ENCODE measurements around the gene GALNS. TPM values are rescaled to one million over a fixed set of nuclear protein-coding genes. Genes with fewer than 3 reads are reported as not detected.

The GALNS gene
- total and polyA plus RNA-seq, 2 of the 13 experiments (the other 11 are each of a cell fraction or from before 2014, with no cell fraction given), result 9.2 to 9.8 TPM

DNA sequence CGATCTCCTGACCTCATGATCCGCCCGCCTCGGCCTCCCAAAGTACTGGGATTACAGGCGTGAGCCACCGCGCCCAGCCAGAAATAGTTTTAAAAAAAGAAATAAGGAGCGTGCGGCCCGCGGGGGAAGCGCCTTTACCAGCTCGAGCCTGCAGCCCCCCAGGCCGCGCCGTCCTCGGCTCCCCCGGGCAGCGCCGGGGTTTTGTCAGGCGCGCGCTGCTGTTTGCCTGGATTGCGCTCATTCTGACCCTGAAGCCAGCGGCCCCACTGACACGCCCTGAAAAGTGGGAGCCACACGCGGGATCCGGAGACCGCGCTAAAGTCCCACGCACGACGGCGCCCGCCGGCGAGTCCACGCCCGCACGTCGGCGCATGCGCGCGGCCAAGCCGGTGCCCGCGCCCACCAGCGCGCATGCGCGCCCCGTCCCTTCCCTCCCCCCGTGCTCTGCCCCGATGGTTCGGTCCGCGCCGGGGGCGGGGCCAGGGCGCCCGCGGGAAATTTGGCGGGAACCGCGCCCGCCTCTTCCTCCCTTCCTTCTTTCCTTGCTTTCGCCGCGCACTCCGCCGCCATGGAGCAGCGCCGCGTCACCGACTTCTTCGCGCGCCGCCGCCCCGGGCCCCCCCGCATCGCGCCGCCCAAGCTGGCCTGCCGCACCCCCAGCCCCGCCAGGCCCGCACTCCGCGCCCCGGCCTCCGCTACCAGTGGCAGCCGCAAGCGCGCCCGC lies 53.3 kb downstream of the GALNS start, which contains the start of gene CDT1 (continued):
- TF ChIP-seq PHB2 (IDR thresholded peaks at IDR 0.05; ENCODE audit: partially characterized antibody) (no peak), ZNF205 (CRISPR knock-in tag; IDR thresholded peaks at IDR 0.05) (no peak; the same call in 1 of the 2 replicates), ZNF614 (CRISPR knock-in tag; IDR thresholded peaks at IDR 0.05; ENCODE audit: borderline replicate concordance) (no peak), MYNN (CRISPR knock-in tag; IDR thresholded peaks at IDR 0.05; ENCODE audit: low read depth) (no peak), NCOA5 (CRISPR knock-in tag; IDR thresholded peaks at IDR 0.05) (no peak), ATM (IDR thresholded peaks at IDR 0.05; ENCODE audit: borderline replicate concordance) (no peak), ZNF776 (CRISPR knock-in tag; IDR thresholded peaks at IDR 0.05) (peak; percentile 87), MLLT10 (CRISPR knock-in tag; IDR thresholded peaks at IDR 0.05) (no peak), ZFP36L1 (CRISPR knock-in tag; IDR thresholded peaks at IDR 0.05) (peak; percentile 85; the same call in 1 of the 2 replicates), RXRA (CRISPR knock-in tag; IDR thresholded peaks at IDR 0.05) (no peak)
- TF ChIP-seq, protein P1, sequence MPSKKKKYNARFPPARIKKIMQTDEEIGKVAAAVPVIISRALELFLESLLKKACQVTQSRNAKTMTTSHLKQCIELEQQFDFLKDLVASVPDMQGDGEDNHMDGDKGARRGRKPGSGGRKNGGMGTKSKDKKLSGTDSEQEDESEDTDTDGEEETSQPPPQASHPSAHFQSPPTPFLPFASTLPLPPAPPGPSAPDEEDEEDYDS (CRISPR knock-in tag; IDR thresholded peaks at IDR 0.05), result no peak
- TF ChIP-seq, protein P2, sequence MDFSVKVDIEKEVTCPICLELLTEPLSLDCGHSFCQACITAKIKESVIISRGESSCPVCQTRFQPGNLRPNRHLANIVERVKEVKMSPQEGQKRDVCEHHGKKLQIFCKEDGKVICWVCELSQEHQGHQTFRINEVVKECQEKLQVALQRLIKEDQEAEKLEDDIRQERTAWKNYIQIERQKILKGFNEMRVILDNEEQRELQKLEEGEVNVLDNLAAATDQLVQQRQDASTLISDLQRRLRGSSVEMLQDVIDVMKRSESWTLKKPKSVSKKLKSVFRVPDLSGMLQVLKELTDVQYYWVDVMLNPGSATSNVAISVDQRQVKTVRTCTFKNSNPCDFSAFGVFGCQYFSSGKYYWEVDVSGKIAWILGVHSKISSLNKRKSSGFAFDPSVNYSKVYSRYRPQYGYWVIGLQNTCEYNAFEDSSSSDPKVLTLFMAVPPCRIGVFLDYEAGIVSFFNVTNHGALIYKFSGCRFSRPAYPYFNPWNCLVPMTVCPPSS (IDR thresholded peaks at IDR 0.05), result no peak
- TF ChIP-seq, protein P3, sequence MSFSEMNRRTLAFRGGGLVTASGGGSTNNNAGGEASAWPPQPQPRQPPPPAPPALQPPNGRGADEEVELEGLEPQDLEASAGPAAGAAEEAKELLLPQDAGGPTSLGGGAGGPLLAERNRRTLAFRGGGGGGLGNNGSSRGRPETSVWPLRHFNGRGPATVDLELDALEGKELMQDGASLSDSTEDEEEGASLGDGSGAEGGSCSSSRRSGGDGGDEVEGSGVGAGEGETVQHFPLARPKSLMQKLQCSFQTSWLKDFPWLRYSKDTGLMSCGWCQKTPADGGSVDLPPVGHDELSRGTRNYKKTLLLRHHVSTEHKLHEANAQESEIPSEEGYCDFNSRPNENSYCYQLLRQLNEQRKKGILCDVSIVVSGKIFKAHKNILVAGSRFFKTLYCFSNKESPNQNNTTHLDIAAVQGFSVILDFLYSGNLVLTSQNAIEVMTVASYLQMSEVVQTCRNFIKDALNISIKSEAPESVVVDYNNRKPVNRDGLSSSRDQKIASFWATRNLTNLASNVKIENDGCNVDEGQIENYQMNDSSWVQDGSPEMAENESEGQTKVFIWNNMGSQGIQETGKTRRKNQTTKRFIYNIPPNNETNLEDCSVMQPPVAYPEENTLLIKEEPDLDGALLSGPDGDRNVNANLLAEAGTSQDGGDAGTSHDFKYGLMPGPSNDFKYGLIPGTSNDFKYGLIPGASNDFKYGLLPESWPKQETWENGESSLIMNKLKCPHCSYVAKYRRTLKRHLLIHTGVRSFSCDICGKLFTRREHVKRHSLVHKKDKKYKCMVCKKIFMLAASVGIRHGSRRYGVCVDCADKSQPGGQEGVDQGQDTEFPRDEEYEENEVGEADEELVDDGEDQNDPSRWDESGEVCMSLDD (CRISPR knock-in tag; IDR thresholded peaks at IDR 0.05; ENCODE audit: borderline replicate concordance), result peak; percentile 17; the same call in 1 of the 2 replicates
- TF ChIP-seq, protein P4, sequence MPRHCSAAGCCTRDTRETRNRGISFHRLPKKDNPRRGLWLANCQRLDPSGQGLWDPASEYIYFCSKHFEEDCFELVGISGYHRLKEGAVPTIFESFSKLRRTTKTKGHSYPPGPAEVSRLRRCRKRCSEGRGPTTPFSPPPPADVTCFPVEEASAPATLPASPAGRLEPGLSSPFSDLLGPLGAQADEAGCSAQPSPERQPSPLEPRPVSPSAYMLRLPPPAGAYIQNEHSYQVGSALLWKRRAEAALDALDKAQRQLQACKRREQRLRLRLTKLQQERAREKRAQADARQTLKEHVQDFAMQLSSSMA (CRISPR knock-in tag; IDR thresholded peaks at IDR 0.05), result peak; percentile 21; the same call in 1 of the 2 replicates
- TF ChIP-seq, protein P5, sequence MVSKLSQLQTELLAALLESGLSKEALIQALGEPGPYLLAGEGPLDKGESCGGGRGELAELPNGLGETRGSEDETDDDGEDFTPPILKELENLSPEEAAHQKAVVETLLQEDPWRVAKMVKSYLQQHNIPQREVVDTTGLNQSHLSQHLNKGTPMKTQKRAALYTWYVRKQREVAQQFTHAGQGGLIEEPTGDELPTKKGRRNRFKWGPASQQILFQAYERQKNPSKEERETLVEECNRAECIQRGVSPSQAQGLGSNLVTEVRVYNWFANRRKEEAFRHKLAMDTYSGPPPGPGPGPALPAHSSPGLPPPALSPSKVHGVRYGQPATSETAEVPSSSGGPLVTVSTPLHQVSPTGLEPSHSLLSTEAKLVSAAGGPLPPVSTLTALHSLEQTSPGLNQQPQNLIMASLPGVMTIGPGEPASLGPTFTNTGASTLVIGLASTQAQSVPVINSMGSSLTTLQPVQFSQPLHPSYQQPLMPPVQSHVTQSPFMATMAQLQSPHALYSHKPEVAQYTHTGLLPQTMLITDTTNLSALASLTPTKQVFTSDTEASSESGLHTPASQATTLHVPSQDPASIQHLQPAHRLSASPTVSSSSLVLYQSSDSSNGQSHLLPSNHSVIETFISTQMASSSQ (IDR thresholded peaks at IDR 0.05; ENCODE audit: low read depth), result no peak
- TF ChIP-seq, protein P5 (CRISPR knock-in tag; IDR thresholded peaks at IDR 0.05; ENCODE audit: borderline replicate concordance), result 0 out of 2 replicates have a peak, but pooled peaks have one; percentile 43
- TF ChIP-seq, protein P6, sequence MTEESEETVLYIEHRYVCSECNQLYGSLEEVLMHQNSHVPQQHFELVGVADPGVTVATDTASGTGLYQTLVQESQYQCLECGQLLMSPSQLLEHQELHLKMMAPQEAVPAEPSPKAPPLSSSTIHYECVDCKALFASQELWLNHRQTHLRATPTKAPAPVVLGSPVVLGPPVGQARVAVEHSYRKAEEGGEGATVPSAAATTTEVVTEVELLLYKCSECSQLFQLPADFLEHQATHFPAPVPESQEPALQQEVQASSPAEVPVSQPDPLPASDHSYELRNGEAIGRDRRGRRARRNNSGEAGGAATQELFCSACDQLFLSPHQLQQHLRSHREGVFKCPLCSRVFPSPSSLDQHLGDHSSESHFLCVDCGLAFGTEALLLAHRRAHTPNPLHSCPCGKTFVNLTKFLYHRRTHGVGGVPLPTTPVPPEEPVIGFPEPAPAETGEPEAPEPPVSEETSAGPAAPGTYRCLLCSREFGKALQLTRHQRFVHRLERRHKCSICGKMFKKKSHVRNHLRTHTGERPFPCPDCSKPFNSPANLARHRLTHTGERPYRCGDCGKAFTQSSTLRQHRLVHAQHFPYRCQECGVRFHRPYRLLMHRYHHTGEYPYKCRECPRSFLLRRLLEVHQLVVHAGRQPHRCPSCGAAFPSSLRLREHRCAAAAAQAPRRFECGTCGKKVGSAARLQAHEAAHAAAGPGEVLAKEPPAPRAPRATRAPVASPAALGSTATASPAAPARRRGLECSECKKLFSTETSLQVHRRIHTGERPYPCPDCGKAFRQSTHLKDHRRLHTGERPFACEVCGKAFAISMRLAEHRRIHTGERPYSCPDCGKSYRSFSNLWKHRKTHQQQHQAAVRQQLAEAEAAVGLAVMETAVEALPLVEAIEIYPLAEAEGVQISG (CRISPR knock-in tag; IDR thresholded peaks at IDR 0.05), result peak; percentile 81
